Activated T-helper 9 cell treated with anti-CD3 and anti-CD28 coated beads, Interleukin-2, amount 50 U/mL, for 16 hours (primary cell): ENCODE data around the gene LPAR3.
"Not testable (repeated sequence)": the region's sequence is repeated elsewhere in the genome, so short reads cannot be mapped to it uniquely, and the experiment has no call there.

Source experiments
- DNase-seq: peaks from one replicate; pipeline ENCODE4 v3.0.0-alpha.2; 2020; ENCODE audit warnings: low read depth

LPAR3 gene, protein sequence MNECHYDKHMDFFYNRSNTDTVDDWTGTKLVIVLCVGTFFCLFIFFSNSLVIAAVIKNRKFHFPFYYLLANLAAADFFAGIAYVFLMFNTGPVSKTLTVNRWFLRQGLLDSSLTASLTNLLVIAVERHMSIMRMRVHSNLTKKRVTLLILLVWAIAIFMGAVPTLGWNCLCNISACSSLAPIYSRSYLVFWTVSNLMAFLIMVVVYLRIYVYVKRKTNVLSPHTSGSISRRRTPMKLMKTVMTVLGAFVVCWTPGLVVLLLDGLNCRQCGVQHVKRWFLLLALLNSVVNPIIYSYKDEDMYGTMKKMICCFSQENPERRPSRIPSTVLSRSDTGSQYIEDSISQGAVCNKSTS

GRCh38 chr1:84892705-84893618 is at the start of gene LPAR3:
TSS of gene LPAR3 (minus strand) at chr1:84893206. CDS start at chr1:84866120, 27,086 bp downstream.
- DNase-seq = peak; percentile 16

DNA sequence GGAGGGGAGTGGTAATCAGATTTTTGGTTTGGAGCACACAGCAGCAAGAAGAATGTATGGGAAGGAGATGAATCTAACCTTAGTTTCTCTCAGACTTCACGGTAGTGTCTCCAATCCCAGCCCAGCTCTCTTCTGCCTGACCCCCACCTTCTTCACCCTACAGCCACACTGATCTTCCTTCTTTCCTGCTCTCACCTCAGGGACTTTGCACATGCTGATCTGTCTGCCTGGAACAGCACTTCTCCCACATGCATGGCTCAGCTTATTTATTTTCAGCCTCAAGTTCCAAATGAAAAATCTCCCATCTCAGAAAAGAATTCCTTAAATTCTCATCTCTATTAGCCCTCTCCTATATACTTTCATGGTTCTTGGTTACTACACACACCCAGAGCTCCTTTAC is 48.8 kb upstream of the LPAR3 start:
- DNase-seq = no peak

GRCh38 chr1:84940481-84940880 is 47.5 kb upstream of the LPAR3 start:
- DNase-seq = no peak

- DNase-seq = no peak
These were observed 46.8 kb upstream of the LPAR3 start for GRCh38 chr1:84939761-84940160.

DNA sequence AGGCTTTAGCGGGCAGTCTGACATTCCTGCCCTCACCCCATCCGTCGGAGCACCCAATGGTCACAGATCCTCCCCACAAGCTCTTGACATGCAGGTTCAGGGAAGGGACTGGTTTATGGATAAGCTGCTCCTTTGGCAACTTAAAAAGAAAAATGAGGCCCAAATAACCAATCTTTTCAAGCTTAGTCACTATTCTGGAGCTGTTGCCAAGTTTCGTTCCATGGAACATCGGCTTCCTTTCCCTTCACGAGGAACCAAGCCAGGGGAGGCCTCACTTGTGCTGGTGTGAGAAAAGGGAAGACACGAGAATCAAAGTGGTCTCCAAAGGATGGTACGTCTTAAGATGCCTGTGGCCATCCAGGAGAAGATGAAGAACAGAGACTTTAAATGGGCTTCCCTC is 46.1 kb upstream of the LPAR3 start:
- DNase-seq = no peak

DNA sequence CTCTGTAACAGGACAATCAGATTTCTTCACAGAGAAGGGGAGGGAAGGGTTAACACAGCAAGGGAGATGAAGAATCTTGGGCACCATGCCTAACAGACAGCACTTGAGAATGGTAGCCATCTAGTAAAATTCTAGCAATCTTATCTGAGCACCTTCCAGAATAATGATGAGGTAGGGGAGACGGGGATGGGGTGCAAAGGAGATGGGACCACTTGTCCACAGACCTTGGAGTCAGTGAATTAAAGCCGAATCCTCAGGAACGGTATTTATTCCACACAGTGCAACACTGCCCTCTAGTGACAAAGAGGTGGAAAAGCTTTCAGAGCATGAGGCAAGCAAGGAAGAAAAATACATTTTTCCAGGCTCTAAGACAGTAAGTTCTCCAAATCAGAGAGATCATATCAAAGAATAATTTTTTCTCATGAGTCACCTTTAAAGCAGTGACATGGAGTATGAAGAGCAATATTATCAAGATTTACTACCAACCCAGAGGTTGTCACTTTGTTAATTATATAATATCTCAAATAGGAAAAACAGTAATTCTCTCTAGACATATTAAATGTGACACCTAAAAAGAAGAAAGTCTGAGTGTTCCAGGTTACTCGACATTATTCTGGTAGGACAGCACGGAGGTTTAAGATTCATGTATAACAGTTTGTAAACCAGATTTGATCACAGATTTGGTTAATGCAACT is 43.3 kb upstream of the LPAR3 start:
- no peak for DNase-seq

GRCh38 chr1:84933011-84933611 is 40.1 kb upstream of the LPAR3 start:
- no peak for DNase-seq

- DNase-seq = no peak
These were observed 37.8 kb upstream of the LPAR3 start for GRCh38 chr1:84930831-84931230.

GRCh38 chr1:84930329-84930728 is 37.3 kb upstream of the LPAR3 start:
- no peak for DNase-seq

DNA sequence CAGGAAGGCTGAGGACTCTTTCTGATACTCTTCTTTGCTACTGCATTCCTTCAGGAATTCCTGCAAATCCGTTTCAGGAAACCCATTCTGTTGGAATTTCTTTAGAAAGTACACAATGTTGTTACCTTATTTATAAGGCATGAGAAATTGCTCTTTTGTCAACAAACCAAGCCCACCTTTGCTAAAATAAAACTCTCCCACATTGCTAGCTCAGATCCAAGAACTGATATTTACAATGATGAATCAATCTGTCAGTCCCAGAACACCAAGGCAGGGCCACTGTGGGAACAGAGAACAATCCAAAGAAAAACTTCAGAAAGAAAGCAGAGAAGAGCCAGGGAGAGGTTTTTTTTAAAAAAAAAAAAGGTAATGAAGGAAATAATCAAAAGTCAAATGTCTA is 36.6 kb upstream of the LPAR3 start:
- DNase-seq = no peak

DNA sequence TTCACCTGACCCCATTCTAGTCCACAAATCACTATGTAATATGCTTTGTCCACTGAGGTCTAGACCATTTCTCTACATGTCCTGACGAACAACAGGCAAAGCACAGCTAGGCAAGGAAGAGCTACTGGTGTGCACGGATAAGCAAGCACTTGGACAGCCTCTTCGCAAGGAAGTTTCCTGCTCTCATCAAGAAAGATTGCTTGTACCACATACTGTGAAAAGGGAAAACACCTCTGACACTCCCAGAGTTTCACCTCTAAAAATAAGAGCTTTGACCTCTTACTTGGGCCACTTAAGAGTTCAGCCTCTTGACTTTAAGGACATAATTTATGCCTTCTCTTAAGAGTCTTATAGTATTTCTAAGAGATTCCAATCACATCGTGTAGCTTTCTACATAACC is 36.0 kb upstream of the LPAR3 start:
- no peak for DNase-seq

DNA sequence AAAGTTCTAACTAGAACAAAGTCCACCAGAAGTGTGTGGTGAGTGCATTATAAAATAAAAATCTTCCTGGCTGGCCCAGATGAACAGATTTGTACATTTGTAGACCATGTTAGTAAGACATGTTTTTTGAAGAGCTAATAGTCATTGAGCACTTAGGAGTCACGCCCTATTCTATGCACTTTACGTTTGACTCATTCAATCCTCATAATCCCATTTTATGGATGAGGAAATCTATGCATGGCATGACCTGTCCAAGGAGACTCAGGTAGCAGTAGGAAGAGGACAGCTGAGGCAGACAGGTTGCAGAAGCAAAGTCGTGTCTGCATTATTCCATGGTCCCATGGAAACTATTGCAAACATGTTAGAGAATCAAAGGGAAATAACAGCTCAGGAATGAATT is 30.3 kb upstream of the LPAR3 start:
- no peak for DNase-seq

DNA sequence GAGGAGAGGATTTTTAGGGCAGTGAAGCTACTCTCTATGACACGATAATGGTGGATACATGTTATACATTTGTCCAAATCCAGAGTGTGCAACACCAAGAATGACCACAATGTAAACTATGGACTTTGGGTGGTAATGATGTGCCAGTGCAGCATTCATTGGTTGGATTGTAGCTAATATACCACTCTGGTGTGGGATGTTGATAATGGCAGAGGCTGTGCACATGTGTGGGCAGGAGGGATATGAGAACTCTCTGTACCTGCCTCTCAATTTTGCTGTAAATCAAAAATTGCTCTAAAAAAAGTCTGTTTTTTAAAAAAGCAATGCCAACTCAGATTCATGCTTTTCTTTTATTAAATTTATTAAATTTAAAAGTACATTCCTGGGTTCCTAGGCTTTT is 27.2 kb upstream of the LPAR3 start:
- no peak for DNase-seq

DNA sequence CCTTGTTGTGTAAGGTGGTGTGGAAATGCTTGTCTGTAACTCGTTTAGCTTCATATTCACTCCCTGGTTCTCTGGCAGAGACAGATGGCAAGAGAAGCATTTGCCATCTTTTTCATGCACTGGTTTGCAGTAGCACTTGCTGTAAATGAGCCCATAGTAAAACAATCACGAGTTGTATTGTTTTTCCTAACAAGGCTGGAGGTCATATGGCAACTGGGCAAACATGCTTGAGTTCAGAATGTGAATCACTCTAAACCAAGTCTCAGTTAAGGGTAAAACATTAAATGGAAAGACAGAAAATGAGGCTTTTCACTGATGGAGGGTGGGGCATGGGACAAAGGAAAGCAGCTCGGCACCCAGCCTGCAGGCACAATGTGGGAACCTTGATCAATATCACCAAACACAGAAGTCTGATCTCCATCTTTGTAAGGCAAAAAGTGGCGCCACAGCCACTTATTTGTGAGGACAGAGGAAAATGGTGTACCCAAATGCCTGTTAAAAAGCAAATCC is 26.5 kb upstream of the LPAR3 start:
- no peak for DNase-seq

- no peak for DNase-seq
These were observed 25.8 kb upstream of the LPAR3 start for GRCh38 chr1:84918726-84919336.

DNA sequence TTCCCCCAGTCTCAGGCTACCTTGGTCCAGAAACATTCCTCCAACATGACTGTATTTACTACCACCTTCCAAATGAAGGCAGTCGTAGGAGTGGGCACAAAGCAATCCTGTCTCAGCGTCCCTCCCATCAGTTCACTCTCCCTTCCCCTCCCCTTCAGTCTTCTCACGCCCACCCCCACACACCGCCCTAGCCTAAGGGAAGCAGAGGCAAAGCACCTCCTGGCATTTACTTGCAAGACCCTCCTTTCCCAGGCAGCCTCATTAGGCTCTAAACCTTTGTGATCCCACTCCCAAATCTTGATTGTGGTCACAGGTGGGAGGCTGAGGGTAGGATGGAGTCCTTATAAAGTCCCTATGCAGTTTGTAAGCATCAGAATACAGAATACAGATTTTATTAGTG is 23.9 kb upstream of the LPAR3 start:
- DNase-seq = no peak

DNA sequence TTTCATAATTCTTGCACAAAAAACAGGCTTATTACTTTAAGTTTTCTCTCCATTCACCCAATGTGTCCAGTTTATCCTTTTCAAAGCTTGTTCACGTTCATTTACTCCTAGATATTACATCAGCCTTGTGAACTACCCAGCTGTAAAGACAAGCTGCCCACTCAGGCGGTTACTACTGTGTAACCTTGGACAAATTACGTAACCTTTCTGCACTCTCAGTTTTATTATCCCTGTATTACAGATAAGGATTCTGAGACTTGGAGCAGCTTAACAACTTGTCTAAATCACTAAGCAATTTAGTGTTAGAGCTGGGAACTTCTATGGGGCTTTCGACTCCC is 20.5 kb upstream of the LPAR3 start:
- DNase-seq = no peak

- DNase-seq = no peak
These were observed 19.9 kb upstream of the LPAR3 start for GRCh38 chr1:84912726-84913554.

DNA sequence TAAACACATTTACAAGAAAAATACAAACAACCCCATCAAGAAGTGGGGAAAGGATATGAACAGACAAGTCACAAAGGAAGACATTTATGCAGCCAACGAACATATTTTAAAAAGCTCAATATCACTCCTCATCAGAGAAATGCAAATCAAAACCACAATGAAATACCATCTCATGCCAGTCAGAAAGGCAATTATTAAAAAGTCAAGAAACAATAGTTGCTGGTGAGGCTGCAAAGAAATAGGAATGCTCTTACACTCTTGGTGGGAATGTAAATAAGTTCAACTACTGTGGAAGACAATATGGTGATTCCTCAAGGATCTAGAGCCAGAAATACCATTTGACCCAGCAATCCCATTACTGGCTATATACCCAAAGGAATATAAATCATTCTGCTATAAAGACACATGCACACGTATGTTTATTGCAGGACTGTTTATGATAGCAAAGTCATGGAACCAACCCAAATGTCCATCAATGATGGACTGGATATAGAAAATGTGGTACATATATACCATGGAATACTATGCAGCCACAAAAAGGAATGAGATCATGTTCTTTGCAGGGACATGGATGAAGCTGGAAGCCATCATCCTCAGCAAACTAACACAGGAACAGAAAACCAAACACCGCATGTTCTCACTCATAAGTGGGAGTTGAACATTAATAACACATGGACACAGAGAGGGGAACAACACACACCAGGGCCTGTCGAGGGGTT is 15.9 kb upstream of the LPAR3 start:
- not testable (repeated sequence) for DNase-seq
